AG04450 (cell line): ENCODE data around the gene ABCC3. TPM values are rescaled to one million over a fixed set of nuclear protein-coding genes. Genes with fewer than 3 reads are reported as not detected.

ENCODE experiments used
- CTCF ChIA-PET: fragments of 300-600, 350-600 bp; formaldehyde crosslinking; extraction: SDS; loops from one replicate; lab custom pipeline; 2022; ENCODE audit warnings: antibody characterized with exemption, inconsistent platforms; lab: Charles Lee
- POLR2A ChIA-PET: fragments of 350-600 bp; formaldehyde crosslinking; extraction: SDS; loops from one replicate; lab custom pipeline; 2021; ENCODE audit warnings: antibody characterized with exemption, inconsistent platforms; lab: Yijun Ruan, JAX
- DNase-seq: peaks from one replicate; pipeline ENCODE4 v3.0.0-alpha.2; 2011; ENCODE audit warnings: low read depth, low spot score
- H3K27ac ChIP-seq: one replicate; pipeline ENCODE4 v1.5.1; 2012; ENCODE audit warnings: low read depth, low read length, control low read depth
- H3K27me3 ChIP-seq: one replicate; pipeline ENCODE4 v1.6.0; 2012; ENCODE audit warnings: low read length; ENCODE audit not compliant: control insufficient read depth, insufficient read depth
- H3K4me3 ChIP-seq: 2 replicates; pipeline ENCODE4 v1.5.1; 2011; ENCODE audit warnings: mild to moderate bottlenecking, low read depth, low read length, control low read depth
- H3K9me3 ChIP-seq: 2 replicates; pipeline ENCODE4 v1.5.1; 2012; ENCODE audit warnings: low read length; ENCODE audit not compliant: control insufficient read depth, insufficient read depth
- CTCF ChIP-seq: IDR thresholded peaks from 2 replicates; pipeline ENCODE4 v1.5.1; 2011; ENCODE audit warnings: low read depth, low read length, control low read depth, inconsistent platforms
- polyA plus RNA-seq: library from polyadenylated mRNA; depleted of rRNA; stranded (reverse); fragments of >200 nt; gene quantifications from 2 replicates; pipeline ENCODE4 v1.2.3, GENCODE V29; 2011

ABCC3 gene
- polyA plus RNA-seq, 1 experiment: 21.7 TPM

- POLR2A ChIA-PET: no interaction called here
- no peak overlapping the region for H3K27ac ChIP-seq
Measured at GRCh38 chr17:50599606-50600005, 35.1 kb upstream of the ABCC3 start.

GRCh38 chr17:50601823-50602375, 32.8 kb upstream of the ABCC3 start:
- TF ChIP-seq CTCF: no peak
- Histone ChIP-seq H3K27ac (no peak overlapping the region), H3K9me3 (no peaks in the 10 kb centered on the region; the same call in 1 of the 2 replicates), H3K27me3 (peaks cover 26% of the 10 kb centered on the region), H3K4me3 (no peak overlapping the region)
- no peak for DNase-seq
- ChIA-PET CTCF (no interaction called here), POLR2A (no interaction called here)

More at GRCh38 chr17:50599606-50600005, 35.1 kb upstream of the ABCC3 start:
- H3K27me3 ChIP-seq: peaks cover 23% of the 10 kb centered on the region
- H3K9me3 ChIP-seq: no peaks in the 10 kb centered on the region; the same call in 1 of the 2 replicates
- TF ChIP-seq CTCF: no peak
- no peak overlapping the region for H3K4me3 ChIP-seq
- CTCF ChIA-PET: interaction anchor here (1.4 kb wide), 1 partner anchor 49 kb away, joined by 3 read pairs; no protein-coding TSS in a partner anchor
- no peak for DNase-seq

GRCh38 chr17:50602836-50603235, 31.8 kb upstream of the ABCC3 start:
- no peak overlapping the region for H3K4me3 ChIP-seq
- CTCF ChIA-PET: no interaction called here
- no peak overlapping the region for H3K27ac ChIP-seq
- H3K9me3 ChIP-seq: no peaks in the 10 kb centered on the region; the same call in 1 of the 2 replicates
- POLR2A ChIA-PET: no interaction called here
- H3K27me3 ChIP-seq: peaks cover 28% of the 10 kb centered on the region
- no peak for DNase-seq
- no peak for TF ChIP-seq CTCF

- CTCF ChIA-PET: no interaction called here
Measured at GRCh38 chr17:50603340-50603739, 31.3 kb upstream of the ABCC3 start.

More at GRCh38 chr17:50603340-50603739, 31.3 kb upstream of the ABCC3 start:
- no peak overlapping the region for H3K27ac ChIP-seq
- H3K27me3 ChIP-seq: peaks cover 31% of the 10 kb centered on the region
- TF ChIP-seq CTCF: 0 out of 2 replicates have a peak, but pooled peaks have one; percentile 19
- DNase-seq: no peak
- H3K4me3 ChIP-seq: no peak overlapping the region
- POLR2A ChIA-PET: no interaction called here
- no peaks in the 10 kb centered on the region; the same call in 1 of the 2 replicates for H3K9me3 ChIP-seq
